DOHH2 (cell line): ENCODE results near the gene MKNK2.

Experiments
- H3F3A ChIP-seq: fragments of 200-600 bp; sonication (generic), shearing (Covaris generic); 2 replicates; pipeline ENCODE4 v1.6.0; 2016; ENCODE audit warnings: antibody characterized with exemption, mild to moderate bottlenecking; ENCODE audit not compliant: control insufficient read depth, insufficient read depth
- H3K27ac ChIP-seq: fragments of 200-600 bp; sonication (generic); 2 replicates; pipeline ENCODE4 v1.5.1; 2014; ENCODE audit warnings: low read depth, mild to moderate bottlenecking, low read length, moderate library complexity
- H3K27me3 ChIP-seq: fragments of 200-600 bp; sonication (generic); 2 replicates; pipeline ENCODE4 v1.6.1; 2014; ENCODE audit warnings: mild to moderate bottlenecking, low read length, mixed read lengths; ENCODE audit not compliant: control insufficient read depth
- H3K36me3 ChIP-seq: fragments of 200-600 bp; sonication (generic); 2 replicates; pipeline ENCODE4 v1.6.1; 2014; ENCODE audit warnings: mild to moderate bottlenecking, low read length, moderate library complexity, mixed read lengths; ENCODE audit not compliant: control insufficient read depth
- H3K4me1 ChIP-seq: fragments of 200-600 bp; sonication (generic); 2 replicates; pipeline ENCODE4 v1.6.1; 2014; ENCODE audit warnings: mild to moderate bottlenecking, low read length, mixed read lengths; ENCODE audit not compliant: control insufficient read depth
- H3K4me2 ChIP-seq: fragments of 200-600 bp; sonication (generic); 2 replicates; pipeline ENCODE4 v1.6.0; 2014; ENCODE audit warnings: mild to moderate bottlenecking, low read length, moderate library complexity
- H3K4me3 ChIP-seq: fragments of 200-600 bp; sonication (generic); 2 replicates; pipeline ENCODE4 v1.5.1; 2014; ENCODE audit warnings: mild to moderate bottlenecking, low read length, mixed read lengths
- H3K79me2 ChIP-seq: fragments of 200-600 bp; sonication (generic); 2 replicates; pipeline ENCODE4 v1.6.1; 2014; ENCODE audit warnings: mild to moderate bottlenecking, low read length, mixed read lengths; ENCODE audit not compliant: control insufficient read depth
- H3K9me2 ChIP-seq: fragments of 200-600 bp; sonication (generic); replicated peaks from 2 replicates; pipeline ENCODE4 v1.6.1; 2014; ENCODE audit warnings: mild to moderate bottlenecking, low read length, mixed read lengths; ENCODE audit not compliant: control insufficient read depth
- H3K9me3 ChIP-seq: fragments of 200-600 bp; sonication (generic); 2 replicates; pipeline ENCODE4 v1.6.1; 2014; ENCODE audit warnings: antibody characterized with exemption, low read length, mixed read lengths; ENCODE audit not compliant: control insufficient read depth, insufficient read depth
- H4K20me1 ChIP-seq: fragments of 200-600 bp; sonication (generic); 2 replicates; pipeline ENCODE4 v1.6.0; 2014; ENCODE audit warnings: low read depth, mild to moderate bottlenecking, antibody characterized with exemption, low read length, moderate library complexity; ENCODE audit not compliant: control insufficient read depth, insufficient read depth
- EZH2phosphoT487 ChIP-seq: fragments of 200-600 bp; sonication (generic); IDR thresholded peaks from 2 replicates; pipeline ENCODE4 v1.6.1; 2017; ENCODE audit warnings: borderline replicate concordance, mild to moderate bottlenecking, antibody characterized with exemption, low read length, moderate library complexity, mixed read lengths
- TF ChIP-seq, protein P1 (sequence below): fragments of 200-600 bp; sonication (generic); IDR thresholded peaks from one replicate; pipeline ENCODE4 v1.5.1; 2014; ENCODE audit warnings: antibody characterized with exemption, mild to moderate bottlenecking, low read depth, low read length; ENCODE audit not compliant: poor library complexity, severe bottlenecking

The MKNK2 gene

GRCh38 chr19:2037651-2038255 lies 13.3 kb downstream of the MKNK2 start:
- Histone ChIP-seq H3K9me3 (no peaks in the 10 kb centered on the region), H3K79me2 (peaks cover 18% of the 10 kb centered on the region), H3K27ac (peak overlapping the region; percentile 45; the same call in 1 of the 2 replicates), H3K4me1 (peaks cover 70% of the 10 kb centered on the region), H3K27me3 (peaks cover under 1% of the 10 kb centered on the region), H4K20me1 (peaks cover 23% of the 10 kb centered on the region), H3F3A (peaks cover 31% of the 10 kb centered on the region), H3K4me2 (peak overlapping the region; percentile 41), H3K9me2 (no peaks in the 10 kb centered on the region), H3K36me3 (peaks cover 53% of the 10 kb centered on the region), H3K4me3 (no peak overlapping the region)
- TF ChIP-seq, protein P1, sequence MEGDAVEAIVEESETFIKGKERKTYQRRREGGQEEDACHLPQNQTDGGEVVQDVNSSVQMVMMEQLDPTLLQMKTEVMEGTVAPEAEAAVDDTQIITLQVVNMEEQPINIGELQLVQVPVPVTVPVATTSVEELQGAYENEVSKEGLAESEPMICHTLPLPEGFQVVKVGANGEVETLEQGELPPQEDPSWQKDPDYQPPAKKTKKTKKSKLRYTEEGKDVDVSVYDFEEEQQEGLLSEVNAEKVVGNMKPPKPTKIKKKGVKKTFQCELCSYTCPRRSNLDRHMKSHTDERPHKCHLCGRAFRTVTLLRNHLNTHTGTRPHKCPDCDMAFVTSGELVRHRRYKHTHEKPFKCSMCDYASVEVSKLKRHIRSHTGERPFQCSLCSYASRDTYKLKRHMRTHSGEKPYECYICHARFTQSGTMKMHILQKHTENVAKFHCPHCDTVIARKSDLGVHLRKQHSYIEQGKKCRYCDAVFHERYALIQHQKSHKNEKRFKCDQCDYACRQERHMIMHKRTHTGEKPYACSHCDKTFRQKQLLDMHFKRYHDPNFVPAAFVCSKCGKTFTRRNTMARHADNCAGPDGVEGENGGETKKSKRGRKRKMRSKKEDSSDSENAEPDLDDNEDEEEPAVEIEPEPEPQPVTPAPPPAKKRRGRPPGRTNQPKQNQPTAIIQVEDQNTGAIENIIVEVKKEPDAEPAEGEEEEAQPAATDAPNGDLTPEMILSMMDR, result no peak
- no peak for TF ChIP-seq EZH2phosphoT487

DNA sequence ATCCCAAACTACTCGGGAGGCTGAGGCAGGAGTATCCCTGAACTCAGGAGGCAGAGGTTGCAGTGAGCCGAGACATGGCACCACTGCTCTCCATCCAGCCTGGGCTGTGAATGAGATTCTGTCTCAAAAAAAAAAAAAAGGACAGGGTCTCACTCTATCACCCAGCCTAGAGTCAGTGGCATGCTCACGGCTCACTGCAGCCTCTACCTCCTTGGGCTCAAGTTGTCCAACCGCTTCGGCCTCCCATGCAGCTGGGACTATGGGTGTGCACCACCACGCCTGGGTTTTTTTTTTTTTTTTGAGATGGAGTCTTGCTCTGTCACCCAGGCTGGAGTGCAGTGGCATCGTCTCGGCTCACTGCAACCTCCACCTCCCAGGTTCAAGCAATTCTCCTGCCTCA lies 14.6 kb downstream of the MKNK2 start:
- no peak overlapping the region for H3K27ac ChIP-seq

DNA sequence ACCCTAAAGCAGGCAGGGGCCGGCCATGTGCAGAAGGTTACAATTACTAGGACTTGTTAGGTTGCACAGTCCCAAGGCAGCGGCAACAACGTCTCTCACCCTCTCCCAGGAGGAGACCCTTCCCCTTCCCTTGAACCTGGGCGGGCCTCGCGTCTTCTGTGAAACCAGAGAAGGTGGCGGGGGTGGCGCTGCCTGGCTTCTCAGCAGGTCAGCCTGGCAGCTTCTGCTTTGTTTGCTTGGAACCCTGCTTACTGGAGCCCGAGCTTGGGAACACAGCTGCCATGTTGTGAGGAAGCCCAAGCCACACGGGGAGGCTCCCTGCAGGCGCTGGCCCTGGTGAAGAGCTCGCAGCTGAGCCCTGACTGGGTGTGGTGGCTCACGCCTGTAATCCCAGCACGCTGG lies 15.5 kb downstream of the MKNK2 start:
- H3K9me2 ChIP-seq, result no peaks in the 10 kb centered on the region
- no peaks in the 10 kb centered on the region for H3K9me3 ChIP-seq
- peaks cover 26% of the 10 kb centered on the region for H3F3A ChIP-seq
- H3K36me3 ChIP-seq, result peaks cover 34% of the 10 kb centered on the region
- no peak overlapping the region for H3K27ac ChIP-seq
- H3K4me1 ChIP-seq, result peaks cover 57% of the 10 kb centered on the region
- TF ChIP-seq, protein P1, result no peak
- no peak for TF ChIP-seq EZH2phosphoT487
- no peak overlapping the region for H3K4me3 ChIP-seq
- H3K4me2 ChIP-seq, result no peak overlapping the region
- H3K27me3 ChIP-seq, result peaks cover 10% of the 10 kb centered on the region
- H3K79me2 ChIP-seq, result peaks cover 5% of the 10 kb centered on the region; the same call in 1 of the 2 replicates
- H4K20me1 ChIP-seq, result peaks cover 10% of the 10 kb centered on the region; the same call in 1 of the 2 replicates

More for the DNA sequence above, 14.6 kb downstream of the MKNK2 start:
- Histone ChIP-seq H3K4me2 (no peak overlapping the region), H3F3A (peaks cover 26% of the 10 kb centered on the region), H3K4me3 (no peak overlapping the region), H3K36me3 (peaks cover 42% of the 10 kb centered on the region), H3K4me1 (peaks cover 65% of the 10 kb centered on the region), H4K20me1 (peaks cover 19% of the 10 kb centered on the region), H3K27me3 (peaks cover 10% of the 10 kb centered on the region), H3K9me2 (no peaks in the 10 kb centered on the region), H3K9me3 (no peaks in the 10 kb centered on the region), H3K79me2 (peaks cover 13% of the 10 kb centered on the region)
- TF ChIP-seq EZH2phosphoT487, result no peak
- TF ChIP-seq, protein P1, result no peak
